ENCODE data around the gene ALG1. TPM values are rescaled to one million over a fixed set of nuclear protein-coding genes. Genes with fewer than 3 reads are reported as not detected.
"Not testable (repeated sequence)": the region's sequence is repeated elsewhere in the genome, so short reads cannot be mapped to it uniquely, and the experiment has no call there.

The ALG1 gene
- total and polyA plus RNA-seq, 2 experiments from 2014 or later = 45.5 to 63.6 TPM

- Histone ChIP-seq H3K4me3 (no peak overlapping the region), H3K27me3 (no peaks in the 10 kb centered on the region), H3K36me3 (replicated peaks; ENCODE audit: insufficient read depth, low read depth) (no peaks in the 10 kb centered on the region), H3K4me2 (no peak overlapping the region), H3K9me2 (replicated peaks; ENCODE audit: insufficient read depth) (no peaks in the 10 kb centered on the region), H2AFZ (no peak overlapping the region), H4K20me1 (ENCODE audit: insufficient read depth, poor library complexity, severe bottlenecking) (no peaks in the 10 kb centered on the region), H3K27ac (no peak overlapping the region), H3K9me3 (ENCODE audit: low read depth) (no peaks in the 10 kb centered on the region), H3K79me2 (peaks cover 17% of the 10 kb centered on the region), H3K4me1 (ENCODE audit: insufficient read depth) (no peaks in the 10 kb centered on the region)
- no peak for DNase-seq (ENCODE audit: low spot score)
- TF ChIP-seq EZH2phosphoT487 (IDR thresholded peaks at IDR 0.05; ENCODE audit: low read depth, severe bottlenecking, unreplicated experiment) (no peak), CTCF (IDR thresholded peaks at IDR 0.05; ENCODE audit: poor library complexity) (no peak), EZH2 (IDR thresholded peaks at IDR 0.05; ENCODE audit: borderline replicate concordance) (no peak)
- WGBS (ENCODE audit: low lambda C conversion rate, missing lambda C conversion rate) = 97% methylated on average over 17 of the region's 17 CpGs
Observed at GRCh38 chr16:5078626-5079025, 7.0 kb downstream of the ALG1 start.

GRCh38 chr16:5080461-5080860 lies 8.8 kb downstream of the ALG1 start:
- H3K27me3 ChIP-seq; H2AFZ ChIP-seq; H3K9me2 ChIP-seq (replicated peaks; ENCODE audit: insufficient read depth); H3K79me2 ChIP-seq; H3K4me3 ChIP-seq; DNase-seq (ENCODE audit: low spot score); H3K4me2 ChIP-seq; H3K4me1 ChIP-seq (ENCODE audit: insufficient read depth); H3K9me3 ChIP-seq (ENCODE audit: low read depth); H3K36me3 ChIP-seq (replicated peaks; ENCODE audit: insufficient read depth, low read depth); H4K20me1 ChIP-seq (ENCODE audit: insufficient read depth, poor library complexity, severe bottlenecking); H3K27ac ChIP-seq: not testable (repeated sequence)
- 94% methylated on average over 12 of the region's 12 CpGs for WGBS (ENCODE audit: low lambda C conversion rate, missing lambda C conversion rate)

GRCh38 chr16:5080996-5081395 lies 9.4 kb downstream of the ALG1 start:
- not testable (repeated sequence) for H3K27me3 ChIP-seq; H2AFZ ChIP-seq; H3K4me3 ChIP-seq; H3K4me2 ChIP-seq; H3K9me3 ChIP-seq (ENCODE audit: low read depth); DNase-seq (ENCODE audit: low spot score); H3K9me2 ChIP-seq (replicated peaks; ENCODE audit: insufficient read depth); H4K20me1 ChIP-seq (ENCODE audit: insufficient read depth, poor library complexity, severe bottlenecking); H3K27ac ChIP-seq; H3K36me3 ChIP-seq (replicated peaks; ENCODE audit: insufficient read depth, low read depth); H3K79me2 ChIP-seq; H3K4me1 ChIP-seq (ENCODE audit: insufficient read depth)
- 90% methylated on average over 6 of the region's 9 CpGs for WGBS (ENCODE audit: low lambda C conversion rate, missing lambda C conversion rate)

GRCh38 chr16:5083646-5084045 lies 12.0 kb downstream of the ALG1 start:
- H3K4me1 ChIP-seq (ENCODE audit: insufficient read depth); H3K9me3 ChIP-seq (ENCODE audit: low read depth); DNase-seq (ENCODE audit: low spot score); H3K36me3 ChIP-seq (replicated peaks; ENCODE audit: insufficient read depth, low read depth); H3K9me2 ChIP-seq (replicated peaks; ENCODE audit: insufficient read depth); H3K27me3 ChIP-seq; H3K4me3 ChIP-seq; H4K20me1 ChIP-seq (ENCODE audit: insufficient read depth, poor library complexity, severe bottlenecking); H3K4me2 ChIP-seq; H2AFZ ChIP-seq; H3K79me2 ChIP-seq; H3K27ac ChIP-seq: not testable (repeated sequence)
- 91% methylated on average over 9 of the region's 9 CpGs for WGBS (ENCODE audit: low lambda C conversion rate, missing lambda C conversion rate)

GRCh38 chr16:5084099-5084731 lies 12.6 kb downstream of the ALG1 start:
- H3K79me2 ChIP-seq; DNase-seq (ENCODE audit: low spot score); H3K36me3 ChIP-seq (replicated peaks; ENCODE audit: insufficient read depth, low read depth); H3K4me3 ChIP-seq; H4K20me1 ChIP-seq (ENCODE audit: insufficient read depth, poor library complexity, severe bottlenecking); H3K4me2 ChIP-seq; H3K9me3 ChIP-seq (ENCODE audit: low read depth); H3K27ac ChIP-seq; H3K9me2 ChIP-seq (replicated peaks; ENCODE audit: insufficient read depth); H3K27me3 ChIP-seq; H2AFZ ChIP-seq; H3K4me1 ChIP-seq (ENCODE audit: insufficient read depth): not testable (repeated sequence)
- 82% methylated on average over 11 of the region's 11 CpGs for WGBS (ENCODE audit: low lambda C conversion rate, missing lambda C conversion rate)
